Posterior vena cava (tissue), 2 donors: Measurements from ENCODE around the gene TBL2. TPM values are rescaled to one million over a fixed set of nuclear protein-coding genes. Genes with fewer than 3 reads are reported as not detected.
"Not testable (repeated sequence)": the region's sequence is repeated elsewhere in the genome, so short reads cannot be mapped to it uniquely, and the experiment has no call there.

Experiments
- DNase-seq: peaks from one replicate; pipeline ENCODE4 v3.0.0-alpha.2; 2020; ENCODE audit warnings: low spot score
- intact Hi-C, 2 donors: fragments of 100-400 bp; cut with DNase I; formaldehyde crosslinking; loops; one replicate each; pipeline versions ENCODE4 v1.14.1 to v1.14.2; 2022 to 2023
- total RNA-seq, 2 donors: library from RNA; stranded (reverse); fragmentation: NEBNext Ultra II Directional; extraction: Animal tissue kit (Norgen Biotek cat#: 25700); gene quantifications; one replicate each; pipeline ENCODE4 v1.2.1, GENCODE V29; 2021
- donor health status: DM: yes; HTN: yes; CAD: no.
- donor health status: DM: yes; HTN: yes; CAD: no.

TBL2 gene
- total RNA-seq, 2 donors from 2014 or later: 21.7 to 24.4 TPM

DNA sequence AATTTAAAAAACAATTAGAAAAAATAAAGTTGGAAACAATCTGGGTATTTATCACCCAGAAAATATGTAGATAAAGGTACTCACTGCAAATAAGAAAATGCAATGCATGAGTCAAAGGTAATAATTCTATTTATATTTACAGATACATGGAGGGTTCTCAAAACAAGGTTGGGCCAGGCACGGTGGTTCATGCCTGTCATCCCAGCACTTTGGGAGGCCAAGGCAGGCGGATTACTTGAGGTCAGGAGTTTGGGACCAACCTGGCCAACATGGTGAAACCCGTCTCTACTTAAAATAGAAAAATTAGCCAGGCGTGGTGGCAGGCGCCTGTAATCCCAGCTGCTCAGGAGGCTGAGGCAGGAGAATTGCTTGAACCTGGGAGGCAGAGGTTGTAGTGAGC, 28.3 kb downstream of the TBL2 start:
- DNase-seq, intact Hi-C loops: not testable (repeated sequence)

DNA sequence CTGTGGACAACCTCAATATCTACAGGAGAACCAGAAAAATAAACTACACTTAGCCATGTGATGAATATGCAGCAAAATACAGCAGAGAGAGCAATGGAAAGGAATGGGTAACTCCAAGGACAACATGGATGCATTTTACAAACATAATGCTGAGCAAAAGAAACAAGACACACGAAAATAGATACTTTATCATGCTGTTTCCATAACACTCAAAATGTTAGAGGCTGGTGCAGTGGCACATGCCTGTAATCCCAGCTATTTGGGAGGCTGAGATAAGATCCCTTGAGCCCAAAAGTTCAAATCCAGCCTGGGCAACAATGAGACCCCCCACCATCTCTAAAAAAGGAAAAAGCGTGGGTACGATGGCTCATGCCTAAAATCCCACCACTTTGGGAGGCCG, 29.2 kb downstream of the TBL2 start:
- DNase-seq: no peak
- intact Hi-C loops: no loop called here

DNA sequence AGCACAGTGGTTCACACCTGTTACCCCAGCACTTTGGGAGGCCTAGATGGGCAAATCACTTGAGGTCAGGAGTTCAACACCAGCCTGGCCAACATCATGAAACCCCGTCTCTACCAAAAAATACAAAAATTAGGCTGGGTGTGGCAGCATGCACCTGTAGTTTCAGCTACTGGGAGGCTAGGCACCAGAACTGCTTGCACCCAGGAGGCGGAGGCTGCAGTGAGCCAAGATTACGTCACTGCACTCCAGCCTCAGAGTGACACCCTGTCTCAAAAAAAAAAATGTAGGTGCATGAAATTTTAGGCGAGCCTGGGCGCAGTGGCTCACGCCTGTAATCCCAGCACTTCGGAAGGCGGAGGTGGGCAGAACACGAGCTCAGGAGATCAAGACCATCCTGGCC, 30.5 kb downstream of the TBL2 start:
- intact Hi-C loops: no loop called here
- no peak for DNase-seq

DNA sequence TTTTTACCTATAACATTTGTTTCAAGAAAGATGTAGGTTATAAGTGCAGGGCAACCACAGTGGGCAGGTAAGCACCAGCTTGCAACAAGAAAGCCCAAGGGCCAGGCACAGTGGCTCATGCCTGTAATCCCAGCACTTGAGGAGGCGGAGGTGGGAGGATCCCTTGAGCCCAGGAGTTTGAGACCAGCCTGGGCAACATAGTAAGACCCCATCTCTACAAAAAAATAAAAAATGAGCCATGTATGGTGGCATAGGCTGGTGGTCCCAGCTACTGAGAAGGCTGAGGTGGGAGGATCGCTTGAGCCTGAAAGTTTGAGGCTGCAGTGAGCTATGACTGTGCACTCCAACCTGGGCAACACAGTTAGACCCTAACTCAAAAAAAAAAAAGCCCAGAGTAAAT, 33.7 kb downstream of the TBL2 start:
- DNase-seq: no peak
- intact Hi-C loops: no loop called here

DNA sequence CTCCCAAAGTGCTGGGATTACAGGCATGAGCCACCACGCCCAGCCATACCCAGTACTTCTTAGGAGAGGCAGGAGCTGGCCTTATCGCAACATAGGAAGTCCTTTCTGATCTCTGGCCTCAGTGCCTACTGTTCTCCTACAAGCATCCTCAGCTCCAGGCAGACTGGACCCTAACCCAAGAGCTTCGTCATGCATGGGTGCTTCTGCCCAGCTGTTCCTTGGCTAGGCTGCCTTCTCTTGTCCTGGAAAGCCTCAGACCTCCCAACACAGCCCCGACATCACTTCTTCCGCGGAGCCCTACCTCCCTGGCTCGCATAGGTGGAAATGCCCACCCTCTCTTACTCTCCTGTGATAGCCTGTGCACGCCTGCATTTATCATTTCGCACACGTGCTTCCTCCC, 36.7 kb downstream of the TBL2 start:
- peak; percentile 36 for DNase-seq
- intact Hi-C loops: no loop called here

DNA sequence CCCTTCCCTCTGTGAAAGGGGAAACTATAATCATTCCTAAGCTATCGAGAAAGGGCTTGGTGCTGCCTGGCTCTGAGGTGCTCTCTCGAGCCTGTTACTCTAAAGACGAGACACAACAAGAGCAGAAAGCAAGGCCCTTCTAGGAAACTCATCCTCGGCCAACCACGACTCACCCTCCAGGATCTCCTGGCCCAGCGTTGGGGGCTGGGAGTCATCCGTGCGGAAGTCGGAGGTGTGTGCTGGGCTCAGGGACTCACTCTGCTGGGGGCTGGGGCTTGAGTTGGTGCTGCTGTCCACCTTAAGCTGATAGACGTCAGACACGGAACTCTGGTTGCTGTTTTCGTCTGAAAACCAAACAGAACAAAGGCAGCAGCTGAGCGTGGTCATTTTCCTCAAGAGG, 38.7 kb downstream of the TBL2 start:
- intact Hi-C loops: no loop called here
- DNase-seq: peak; percentile 25

DNA sequence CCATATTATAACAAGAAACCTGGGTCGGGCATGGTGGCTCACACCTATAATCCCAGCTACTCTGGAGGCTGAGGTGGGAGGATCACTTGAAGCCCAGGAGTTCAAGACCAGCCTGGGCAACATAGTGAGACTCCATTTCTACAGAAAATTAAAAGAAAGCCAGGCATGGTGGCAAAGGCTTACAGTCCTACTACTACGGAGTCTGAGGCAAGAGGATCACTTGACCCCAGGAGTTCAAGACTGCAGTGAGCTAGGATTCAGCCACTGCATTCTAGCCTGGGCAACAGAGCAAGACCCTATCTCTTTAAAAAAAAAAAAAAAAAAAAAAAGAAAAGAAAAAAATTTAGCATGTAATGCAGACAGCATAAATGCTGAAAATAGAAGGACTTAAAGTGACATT, 39.9 kb downstream of the TBL2 start:
- peak; percentile 16 for DNase-seq
- intact Hi-C loops: not testable (repeated sequence)

DNA sequence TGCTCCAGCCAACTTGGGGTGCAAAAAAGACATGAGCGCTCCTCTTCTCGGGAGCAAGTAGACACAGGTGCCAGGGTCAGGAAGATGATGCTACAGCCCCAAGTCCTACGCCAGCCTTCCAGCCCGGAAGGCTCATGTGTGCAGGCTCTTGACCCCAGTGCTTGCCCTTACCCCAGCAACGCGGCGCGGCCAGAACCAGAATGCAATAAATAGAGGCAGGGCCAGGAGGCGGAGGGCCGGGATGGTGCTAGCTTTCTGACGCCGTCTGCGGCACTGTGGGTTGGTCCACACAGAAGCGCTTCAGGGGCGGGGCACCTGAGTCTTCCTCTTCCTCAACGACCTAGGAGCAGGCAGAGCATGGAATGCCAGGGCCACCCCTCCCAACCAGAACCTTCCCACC, 41.3 kb downstream of the TBL2 start:
- DNase-seq: peak; percentile 69
- intact Hi-C loops: no loop called here

DNA sequence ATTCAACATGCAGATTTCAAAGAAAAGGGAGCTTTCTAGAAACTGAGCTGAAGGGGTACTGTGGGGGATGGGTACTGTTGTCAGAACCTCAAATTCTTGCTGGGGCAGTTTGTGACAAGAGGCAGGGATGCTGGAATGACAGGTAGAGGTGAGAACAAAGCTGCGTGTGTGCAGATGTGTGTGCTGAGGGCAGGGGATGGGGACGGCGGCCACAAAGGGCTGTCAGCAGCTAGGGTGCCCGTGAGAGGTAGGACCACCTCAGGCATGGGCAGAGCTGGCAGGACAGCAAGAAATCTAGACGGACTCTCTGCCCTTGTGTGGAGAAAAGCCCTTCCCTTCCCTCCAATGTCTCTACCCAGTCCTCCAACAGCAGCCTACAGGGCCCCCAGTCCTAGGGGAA, 41.9 kb downstream of the TBL2 start:
- DNase-seq: peak; percentile 32
- intact Hi-C loops: no loop called here

DNA sequence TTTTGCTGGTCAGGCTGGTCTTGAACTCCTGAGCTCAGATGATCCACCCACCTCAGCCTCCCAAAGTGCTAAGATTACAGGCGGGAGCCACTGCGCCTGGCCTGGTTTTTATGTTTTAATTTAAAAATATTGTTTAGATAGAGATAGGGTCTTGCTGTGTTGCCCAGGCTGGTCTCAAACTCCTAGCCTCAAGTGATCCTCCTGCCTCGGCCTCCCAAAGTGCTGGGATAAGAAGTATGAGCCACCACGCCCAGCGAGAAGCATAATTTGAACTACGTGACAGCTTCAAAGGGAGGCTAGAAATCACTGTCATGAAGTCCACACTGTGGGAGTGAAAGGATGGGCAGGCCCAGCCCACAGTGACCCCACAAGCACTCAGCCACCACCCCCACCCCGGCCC, 42.5 kb downstream of the TBL2 start:
- intact Hi-C loops: not testable (repeated sequence)
- DNase-seq: peak; percentile 11

DNA sequence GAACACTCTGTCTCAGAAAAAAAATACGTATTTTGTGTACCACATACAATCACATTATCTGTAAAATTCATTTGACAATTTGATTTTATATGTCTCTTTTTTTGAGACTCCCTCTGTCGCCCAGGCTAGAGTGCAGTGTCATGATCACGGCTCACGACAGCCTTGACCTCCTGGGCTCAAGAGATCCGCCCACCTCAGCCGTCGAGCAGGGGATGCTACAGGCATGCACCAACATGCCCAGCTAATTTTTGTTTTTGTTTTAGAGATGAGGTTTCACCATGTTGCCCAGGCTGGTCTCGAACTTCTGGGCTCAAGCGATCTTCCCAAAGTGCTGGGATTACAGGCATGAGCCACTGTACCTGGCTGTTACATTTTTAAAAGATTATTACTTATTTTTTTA, 44.6 kb downstream of the TBL2 start:
- DNase-seq: peak; percentile 30
- intact Hi-C loops: no loop called here

DNA sequence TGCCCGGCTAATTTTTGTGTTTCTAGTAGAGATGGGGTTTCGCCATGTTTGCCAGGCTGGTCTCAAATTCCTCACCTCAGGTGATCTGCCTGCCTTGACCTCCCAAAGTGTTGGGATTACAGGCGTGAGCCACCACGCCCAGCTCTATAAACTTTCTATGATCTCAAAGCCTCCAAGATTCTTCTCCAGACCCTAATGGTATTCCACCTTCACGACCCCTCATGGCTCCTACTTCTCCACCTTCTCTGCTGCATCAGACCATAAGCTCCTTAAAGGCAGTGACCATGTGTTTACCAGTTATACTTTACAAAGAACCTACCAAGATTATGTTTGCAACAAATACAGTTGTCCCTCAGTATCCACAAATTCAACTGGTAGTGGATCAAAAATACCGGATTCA, 46.2 kb downstream of the TBL2 start:
- intact Hi-C loops: no loop called here
- peak; percentile 30 for DNase-seq

DNA sequence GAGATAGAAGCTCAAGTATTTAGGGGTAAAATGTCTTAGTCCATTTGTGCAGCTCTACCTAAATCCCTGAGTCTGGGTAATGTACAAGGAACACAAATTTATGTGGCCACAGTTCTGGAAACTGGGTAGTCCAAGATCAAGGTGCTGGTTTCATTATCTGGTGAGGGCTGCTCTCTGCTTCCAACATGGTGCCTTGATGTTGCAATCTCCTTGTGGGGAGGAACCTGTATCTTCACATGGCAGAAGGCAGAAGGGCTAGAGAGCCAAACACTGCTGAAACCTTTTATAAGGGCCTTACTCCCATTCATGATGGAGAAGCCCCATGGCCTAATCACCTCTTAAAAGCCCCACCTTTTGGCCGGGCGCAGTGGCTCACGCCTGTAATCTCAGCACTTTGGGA, 47.6 kb downstream of the TBL2 start:
- intact Hi-C loops: no loop called here
- DNase-seq: peak; percentile 11

DNA sequence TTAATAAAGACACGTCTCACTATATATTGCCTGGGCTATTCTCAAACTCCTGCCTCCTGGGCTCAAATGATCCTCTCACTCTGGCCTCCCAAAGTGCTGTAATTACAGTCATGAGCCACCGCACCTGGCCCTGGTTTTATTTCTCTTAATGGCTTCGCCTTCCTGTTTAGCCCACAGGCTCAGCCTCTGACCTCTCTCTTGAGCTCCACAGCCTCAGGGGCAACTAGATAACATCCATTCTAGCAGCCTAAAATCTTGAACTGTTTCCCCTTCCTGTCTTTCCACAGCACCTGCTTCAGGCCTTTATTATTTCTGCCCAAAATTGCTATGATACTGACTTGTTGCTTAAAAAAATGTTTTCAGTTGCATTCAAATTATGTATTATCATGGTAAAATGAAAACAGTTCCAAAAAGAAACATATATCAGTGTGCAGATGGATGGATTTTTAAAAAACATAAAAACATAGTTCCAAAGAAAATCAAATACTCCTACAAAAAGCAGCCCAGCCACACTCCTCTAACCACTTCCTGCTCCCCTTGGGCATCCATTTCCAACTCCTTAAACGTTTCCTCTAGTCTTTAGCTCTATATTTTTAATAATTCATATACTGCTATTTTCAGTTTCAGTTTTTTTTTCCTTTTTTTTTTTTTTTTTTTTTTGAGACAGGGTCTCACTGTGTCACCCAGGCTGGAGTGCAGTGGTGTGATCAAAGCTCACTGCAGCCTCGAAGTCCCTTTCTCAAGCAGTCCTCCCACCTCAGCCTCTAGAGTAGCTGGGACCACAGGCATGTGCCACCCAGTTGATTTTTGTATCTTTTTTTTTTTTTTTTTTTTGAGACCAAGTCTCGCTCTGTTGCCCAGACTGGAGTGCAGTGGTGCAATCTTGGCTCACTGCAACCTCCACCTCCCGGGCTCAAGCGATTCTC, 51.2 kb downstream of the TBL2 start:
- DNase-seq: peak; percentile 30
- intact Hi-C loops: no loop called here

DNA sequence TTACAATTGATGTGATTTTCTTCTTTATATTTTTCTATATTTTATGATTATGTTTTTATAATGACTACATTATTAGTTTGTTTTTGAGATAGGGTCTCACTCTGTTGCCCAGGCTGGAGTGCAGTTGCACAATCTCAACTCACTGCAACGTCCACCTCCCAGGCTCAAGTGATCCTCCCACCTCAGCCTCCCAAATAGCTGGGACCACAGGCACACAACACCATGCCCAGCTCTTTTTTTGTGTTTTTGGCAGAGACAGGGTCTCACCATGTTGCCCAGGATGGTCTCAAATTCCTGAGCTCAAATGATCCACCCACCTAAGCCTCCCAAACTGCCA, 52.3 kb downstream of the TBL2 start:
- DNase-seq, intact Hi-C loops: not testable (repeated sequence)

DNA sequence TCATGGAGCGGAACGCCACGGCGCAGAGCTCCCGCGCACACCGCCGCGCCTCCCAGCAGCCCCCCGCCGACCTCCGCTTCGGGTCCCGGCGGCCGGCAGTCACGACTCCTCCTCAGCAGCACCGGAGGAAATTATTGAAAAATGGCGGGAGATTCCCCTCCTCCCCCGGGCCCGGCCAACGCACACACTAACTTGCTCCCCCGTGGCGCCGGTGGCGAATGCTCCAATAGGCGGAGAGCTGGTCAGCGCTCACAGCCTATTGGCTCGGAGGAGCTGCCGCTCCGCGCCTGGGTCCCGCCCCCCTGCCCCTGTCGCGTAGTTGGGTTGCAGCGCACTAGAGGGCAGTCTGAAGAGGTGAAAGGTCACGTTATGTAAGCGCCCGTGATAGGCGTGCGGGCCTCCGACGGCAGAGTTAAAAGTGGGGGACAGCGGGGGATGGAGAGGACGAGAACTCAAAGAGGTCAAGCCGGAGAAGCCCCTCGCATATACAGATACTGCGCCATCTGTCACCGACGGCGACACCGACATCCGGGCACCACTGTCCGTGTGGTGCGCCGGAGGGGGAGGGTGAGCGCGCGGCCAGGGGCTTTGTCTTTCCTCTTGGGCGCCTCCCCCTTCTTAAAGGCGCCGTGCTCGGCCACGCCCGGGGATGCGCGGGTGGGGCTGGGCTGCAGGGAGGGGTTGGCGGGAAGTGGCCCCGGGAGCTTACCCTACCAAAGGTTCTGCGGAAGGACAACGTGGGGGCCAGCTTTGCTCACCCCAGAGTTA, 56.1 kb downstream of the TBL2 start, which contains the start of gene BAZ1B:
Gene BAZ1B (minus strand): TSS at position 189 of the 768 bp plus-strand sequence. CDS start 360 bp downstream, outside the sequence.
- intact Hi-C loops: no loop called here
- DNase-seq: peak; percentile 99

DNA sequence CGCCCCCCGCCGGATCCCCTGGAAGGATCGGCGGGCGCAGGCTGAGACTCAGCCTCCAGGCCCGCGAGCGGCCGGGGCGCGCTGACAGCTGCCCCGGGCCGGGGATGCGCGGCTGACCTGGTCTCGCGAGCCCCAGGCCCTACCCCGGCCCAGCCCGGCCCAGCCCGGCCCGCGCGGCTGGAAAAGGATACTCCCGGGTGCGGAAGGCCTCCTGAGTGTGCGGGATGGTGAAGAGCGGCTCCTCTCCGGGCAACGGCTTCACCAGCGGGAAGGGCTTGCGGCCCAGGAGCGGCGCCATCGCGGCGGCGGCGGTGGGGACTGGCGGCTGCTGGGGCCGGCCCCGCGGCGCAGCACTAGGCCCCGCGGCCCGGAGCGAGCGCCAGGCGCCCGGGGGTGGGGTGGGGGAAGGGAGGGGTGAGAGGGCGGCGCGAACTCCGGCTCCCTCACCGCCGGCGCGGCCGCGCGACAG, 56.7 kb downstream of the TBL2 start:
- DNase-seq: no peak
- intact Hi-C loops: no loop called here

DNA sequence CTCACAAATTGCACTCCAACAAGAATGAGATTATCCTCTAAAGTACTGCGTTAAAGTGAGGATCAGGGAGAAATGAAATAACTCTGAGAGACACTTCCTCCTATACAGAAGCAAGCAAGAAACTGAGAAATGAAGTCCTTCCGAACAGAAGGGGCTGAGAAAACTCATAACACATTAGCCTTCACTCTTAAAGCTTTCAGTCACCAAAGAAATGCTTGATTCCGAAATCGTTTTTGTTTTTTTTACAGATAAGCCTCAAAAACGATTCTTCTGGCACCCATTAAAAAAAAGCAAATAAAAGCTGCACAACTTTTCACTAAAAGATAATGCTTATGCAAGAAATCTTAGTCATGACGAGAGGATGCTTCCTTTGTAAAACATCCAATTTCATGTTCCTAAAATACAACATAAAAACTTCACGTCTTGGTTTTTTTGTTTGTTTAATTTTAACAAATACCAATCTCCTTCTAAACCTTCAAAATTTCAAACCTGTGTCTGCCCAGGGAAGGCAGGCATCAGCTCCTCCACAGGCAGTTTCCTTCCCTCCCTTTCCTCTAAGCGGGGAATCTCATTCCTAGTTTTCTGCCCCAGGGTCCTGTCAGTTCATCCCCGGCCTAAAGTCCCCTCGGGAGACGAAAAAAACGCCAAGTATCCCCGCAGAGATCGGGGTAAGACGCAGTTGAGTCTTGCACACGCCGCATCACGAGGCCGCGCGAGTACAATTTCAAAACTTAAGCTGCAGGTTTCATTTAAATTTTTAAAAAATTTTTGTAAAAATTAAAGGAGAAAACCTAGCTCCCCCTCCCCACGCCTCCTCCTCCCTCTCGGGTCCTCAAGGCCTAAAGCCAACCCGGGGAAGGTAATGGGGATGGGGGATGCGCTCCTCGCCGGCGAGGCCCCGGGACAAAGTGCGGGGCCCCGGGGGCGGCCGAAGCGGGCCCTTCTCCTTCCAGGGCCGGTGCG, 57.4 kb downstream of the TBL2 start:
- intact Hi-C loops: no loop called here

More for the DNA sequence above, 57.4 kb downstream of the TBL2 start:
- DNase-seq: peak; percentile 73
